CD4-positive, alpha-beta T cell treated with Interleukin-1 beta for 1 hour (primary cell): ENCODE results near the gene KAT14.
"Not testable (repeated sequence)": the region's sequence is repeated elsewhere in the genome, so short reads cannot be mapped to it uniquely, and the experiment has no call there.

Experiments used
- DNase-seq, 2 donors: peaks; one replicate each; pipeline ENCODE4 v3.0.0-alpha.2; 2020 to 2022

The KAT14 gene

GRCh38 chr20:18225632-18226031, 88.0 kb downstream of the KAT14 start:
- DNase-seq = no peak

GRCh38 chr20:18226741-18227140, 89.1 kb downstream of the KAT14 start:
- DNase-seq = not testable (repeated sequence)

- DNase-seq = no peak
These were observed 95.8 kb downstream of the KAT14 start for GRCh38 chr20:18233408-18233943.
